K562 (cell line): Measurements from ENCODE around the gene VPS11. TPM values are rescaled to one million over a fixed set of nuclear protein-coding genes. Genes with fewer than 3 reads are reported as not detected.

Source experiments
- BCOR ChIP-seq: fragments of 450-650 bp; IDR thresholded peaks from 2 replicates; pipeline ENCODE4 v1.6.1; 2016
- DMBX1 ChIP-seq: fragments of 250-450 bp; sonication (Bioruptor Pico); IDR thresholded peaks from 2 replicates; pipeline ENCODE4 v1.8.0; 2022; ENCODE audit warnings: inconsistent platforms, mild to moderate bottlenecking, moderate library complexity, borderline replicate concordance
- ETV6 ChIP-seq, 3 experiments: fragments of 150-350 bp in 1 of 3; sonication (generic) in 1 of 3; formaldehyde crosslinking in 1 of 3; IDR thresholded peaks; 2 replicates each; pipeline versions ENCODE4 v1.6.1 to v1.8.0; 2014 to 2022; ENCODE audit warnings: borderline replicate concordance in 2 of 3, low read depth in 2 of 3, antibody characterized with exemption in 1 of 3, low read length in 1 of 3, mild to moderate bottlenecking in 1 of 3, missing genetic modification reagents in 1 of 3
- IRF9 ChIP-seq: fragments of 450-650 bp; IDR thresholded peaks from 2 replicates; pipeline ENCODE4 v1.6.1; 2016; ENCODE audit warnings: missing biosample characterization, missing genetic modification characterization
- KAT7 ChIP-seq: sonication (generic); formaldehyde crosslinking; IDR thresholded peaks from 2 replicates; pipeline ENCODE4 v1.8.0; 2022; ENCODE audit warnings: missing genetic modification reagents, mild to moderate bottlenecking, borderline replicate concordance
- MEF2A ChIP-seq: IDR thresholded peaks from 2 replicates; pipeline ENCODE4 v1.6.1; 2011; ENCODE audit warnings: low read depth, mild to moderate bottlenecking, low read length, moderate library complexity; ENCODE audit not compliant: control insufficient read depth
- MLX ChIP-seq, 2 experiments: fragments of 450-650 bp in 1 of 2; sonication (generic) in 1 of 2; formaldehyde crosslinking; conservative IDR thresholded peaks; 2 replicates each; pipeline versions ENCODE4 v1.4.0 to v1.8.1; 2020 to 2022; ENCODE audit warnings: mild to moderate bottlenecking in 1 of 2, missing genetic modification reagents in 1 of 2
- PCBP1 ChIP-seq: fragments of 200-400 bp; formaldehyde crosslinking; IDR thresholded peaks from 2 replicates; pipeline ENCODE4 v1.6.1; 2018; ENCODE audit warnings: mild to moderate bottlenecking, low read depth, low read length; ENCODE audit not compliant: poor library complexity, severe bottlenecking
- POLR2AphosphoS5 ChIP-seq: IDR thresholded peaks from 2 replicates; pipeline ENCODE4 v1.6.1; 2011; ENCODE audit warnings: mild to moderate bottlenecking, low read depth, low read length, moderate library complexity; ENCODE audit not compliant: control insufficient read depth, insufficient read depth
- POLR2H ChIP-seq: IDR thresholded peaks from 2 replicates; pipeline ENCODE4 v1.6.1; 2016; ENCODE audit warnings: missing genetic modification characterization, low read depth, mild to moderate bottlenecking, control low read depth, missing compliant biosample characterization, moderate library complexity
- RBM14 ChIP-seq: fragments of 200-400 bp; formaldehyde crosslinking; IDR thresholded peaks from 2 replicates; pipeline ENCODE4 v1.6.1; 2018; ENCODE audit warnings: low read depth, mild to moderate bottlenecking, low read length, moderate library complexity, borderline replicate concordance; ENCODE audit not compliant: insufficient read depth
- SAP30 ChIP-seq: fragments of 200-600 bp; sonication (generic); IDR thresholded peaks from 2 replicates; pipeline ENCODE4 v1.6.1; 2012; ENCODE audit warnings: borderline replicate concordance, low read depth, mild to moderate bottlenecking, moderate library complexity, low read length, control low read depth, inconsistent platforms; ENCODE audit not compliant: insufficient read depth, poor library complexity, severe bottlenecking
- SLC30A9 ChIP-seq: fragments of 250-450 bp; sonication (Bioruptor Pico); IDR thresholded peaks from 2 replicates; pipeline ENCODE4 v1.8.0; 2022; ENCODE audit warnings: mild to moderate bottlenecking, moderate library complexity
- TBP ChIP-seq: optimal IDR thresholded peaks from 2 replicates; pipeline ENCODE3; 2011; ENCODE audit warnings: low read depth, low read length, improper control_type of control experiment
- UBTF ChIP-seq, 2 experiments: IDR thresholded peaks; 2 replicates each; pipeline ENCODE4 v1.6.1; 2012; ENCODE audit warnings: improper control_type of control experiment in 2 of 2, low read depth in 2 of 2, low read length in 2 of 2, borderline replicate concordance in 1 of 2
- polyA plus RNA-seq, 8 experiments: library from polyadenylated mRNA; depleted of rRNA in 4 of 8; stranded (reverse) in 5 of 8; unstranded in 3 of 8; fragments of >200 nt; fragmentation: Nextera tagmentation in 2 of 8; fragmentation: Illumina TruSeq in 1 of 8; extraction: Ambion mirVana in 2 of 8; extraction: Trizol in 1 of 8; gene quantifications; 2 replicates each; pipeline versions ENCODE4 v1.2.1 to v1.2.3, GENCODE V29; 2011 to 2014; ENCODE audit warnings: inconsistent platforms in 1 of 8, missing spikeins in 1 of 8
- total RNA-seq, 7 experiments: library from RNA; depleted of rRNA in 6 of 7; stranded (reverse); fragments of >200 nt in 6 of 7; fragmentation: Illumina TruSeq in 2 of 7; extraction: Trizol in 2 of 7; gene quantifications; 2 replicates each; pipeline versions ENCODE4 v1.2.1 to v1.2.3, GENCODE V29; 2011 to 2021; ENCODE audit warnings: low replicate concordance in 1 of 7
- TF ChIP-seq, protein P1 (sequence below): fragments of 450-650 bp; IDR thresholded peaks from 2 replicates; pipeline ENCODE4 v1.6.1; 2016; ENCODE audit warnings: low read depth, mild to moderate bottlenecking, moderate library complexity
- TF ChIP-seq, protein P2 (sequence below): fragments of 450-650 bp; IDR thresholded peaks from 2 replicates; pipeline ENCODE4 v1.6.1; 2016; ENCODE audit warnings: antibody characterized with exemption
- TF ChIP-seq, protein P3 (sequence below): sonication (generic); formaldehyde crosslinking; IDR thresholded peaks from 2 replicates; pipeline ENCODE4 v1.9.0; 2022; ENCODE audit warnings: mild to moderate bottlenecking, missing genetic modification reagents

VPS11 gene
- total and polyA plus RNA-seq, 9 of the 15 experiments (the other 6 are each of a cell fraction or from before 2014, with no cell fraction given), result 14.1 to 35.5 (median 27.5) TPM

- TF ChIP-seq IRF9 (tag) (no peak), SAP30 (peak; percentile 69), SLC30A9 (CRISPR knock-in tag) (no peak), UBTF (IDR thresholded peaks at IDR 0.05; ENCODE audit: borderline replicate concordance in 1 of 2, low read depth in 2 of 2, low read length in 2 of 2) (no peak), POLR2AphosphoS5 (peak; percentile 96), KAT7 (CRISPR knock-in tag) (no peak), MEF2A (peak; percentile 38; the same call in 1 of the 2 replicates), PCBP1 (peak; percentile 31), MLX (CRISPR knock-in tag; conservative IDR thresholded peaks at IDR 0.05) (no peak), TBP (peak; percentile 96), BCOR (no peak), DMBX1 (no peak), RBM14 (no peak), ETV6 (IDR thresholded peaks at IDR 0.05; ENCODE audit: borderline replicate concordance in 1 of 2, low read depth in 2 of 2, low read length in 1 of 2) (no peak), ETV6 (CRISPR knock-in tag; IDR thresholded peaks at IDR 0.05; ENCODE audit: borderline replicate concordance) (peak; percentile 61; the same call in 1 of the 2 replicates), POLR2H (tag) (peak; percentile 83)
- TF ChIP-seq, protein P1, sequence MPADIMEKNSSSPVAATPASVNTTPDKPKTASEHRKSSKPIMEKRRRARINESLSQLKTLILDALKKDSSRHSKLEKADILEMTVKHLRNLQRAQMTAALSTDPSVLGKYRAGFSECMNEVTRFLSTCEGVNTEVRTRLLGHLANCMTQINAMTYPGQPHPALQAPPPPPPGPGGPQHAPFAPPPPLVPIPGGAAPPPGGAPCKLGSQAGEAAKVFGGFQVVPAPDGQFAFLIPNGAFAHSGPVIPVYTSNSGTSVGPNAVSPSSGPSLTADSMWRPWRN, result no peak
- TF ChIP-seq, protein P2, sequence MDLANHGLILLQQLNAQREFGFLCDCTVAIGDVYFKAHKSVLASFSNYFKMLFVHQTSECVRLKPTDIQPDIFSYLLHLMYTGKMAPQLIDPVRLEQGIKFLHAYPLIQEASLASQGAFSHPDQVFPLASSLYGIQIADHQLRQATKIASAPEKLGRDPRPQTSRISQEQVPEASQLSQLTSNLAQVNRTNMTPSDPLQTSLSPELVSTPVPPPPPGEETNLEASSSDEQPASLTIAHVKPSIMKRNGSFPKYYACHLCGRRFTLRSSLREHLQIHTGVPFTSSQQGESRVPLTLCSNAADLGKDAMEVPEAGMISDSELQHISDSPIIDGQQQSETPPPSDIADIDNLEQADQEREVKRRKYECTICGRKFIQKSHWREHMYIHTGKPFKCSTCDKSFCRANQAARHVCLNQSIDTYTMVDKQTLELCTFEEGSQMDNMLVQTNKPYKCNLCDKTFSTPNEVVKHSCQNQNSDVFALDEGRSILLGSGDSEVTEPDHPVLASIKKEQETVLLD, result peak; percentile 85; the same call in 1 of the 2 replicates
- TF ChIP-seq, protein P3, sequence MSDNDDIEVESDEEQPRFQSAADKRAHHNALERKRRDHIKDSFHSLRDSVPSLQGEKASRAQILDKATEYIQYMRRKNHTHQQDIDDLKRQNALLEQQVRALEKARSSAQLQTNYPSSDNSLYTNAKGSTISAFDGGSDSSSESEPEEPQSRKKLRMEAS (CRISPR knock-in tag), result peak; percentile 91
Observed at GRCh38 chr11:119018074-119018938, 49.3 kb upstream of the VPS11 start, which contains the start of the genes RPS25 and TRAPPC4 (continued).
